ELR (cell line): ENCODE data around the gene LTO1.
"Not testable (repeated sequence)": the region's sequence is repeated elsewhere in the genome, so short reads cannot be mapped to it uniquely, and the experiment has no call there.

Source experiments
- DNase-seq: peaks from one replicate; pipeline ENCODE4 v3.0.0-alpha.2; 2015; ENCODE audit warnings: low read depth

The LTO1 gene

GRCh38 chr11:69632900-69633299 is 42.3 kb downstream of the LTO1 start:
- no peak for DNase-seq

GRCh38 chr11:69630424-69630823 is 44.7 kb downstream of the LTO1 start:
- no peak for DNase-seq

GRCh38 chr11:69630017-69630416 is 45.1 kb downstream of the LTO1 start:
- DNase-seq = peak; percentile 50

- no peak for DNase-seq
Observed at GRCh38 chr11:69627551-69627950, 47.6 kb downstream of the LTO1 start.

GRCh38 chr11:69625476-69625875 is 49.7 kb downstream of the LTO1 start:
- DNase-seq = no peak

- no peak for DNase-seq
Observed at GRCh38 chr11:69624293-69624692, 50.9 kb downstream of the LTO1 start.

- DNase-seq = not testable (repeated sequence)
Observed at GRCh38 chr11:69622097-69622681, 53.0 kb downstream of the LTO1 start.

GRCh38 chr11:69620683-69621290 is 54.4 kb downstream of the LTO1 start:
- no peak for DNase-seq

GRCh38 chr11:69618237-69618636 is 56.9 kb downstream of the LTO1 start:
- DNase-seq = no peak

- no peak for DNase-seq
Observed at GRCh38 chr11:69617682-69618081, 57.5 kb downstream of the LTO1 start.

- no peak for DNase-seq
Observed at GRCh38 chr11:69617220-69617619, 57.9 kb downstream of the LTO1 start.
